Neuronal stem cell (in vitro differentiated cells): ENCODE measurements around the gene CLDN15.

ENCODE experiments used
- DNase-seq: peaks from one replicate; pipeline ENCODE4 v3.0.0-alpha.2; 2013; ENCODE audit warnings: low spot score
- H2AFZ ChIP-seq: one replicate; pipeline ENCODE4 v1.6.1; 2013; ENCODE audit warnings: mild to moderate bottlenecking, low read length, inconsistent platforms
- H2AK5ac ChIP-seq: 2 replicates; pipeline ENCODE4 v1.6.1; 2013; ENCODE audit warnings: low read depth, mild to moderate bottlenecking, inconsistent platforms, low read length, moderate library complexity, mixed read lengths
- H2BK120ac ChIP-seq: 2 replicates; pipeline ENCODE4 v1.6.1; 2013; ENCODE audit warnings: low read depth, mild to moderate bottlenecking, inconsistent platforms, low read length, moderate library complexity, mixed read lengths
- H2BK12ac ChIP-seq: one replicate; pipeline ENCODE4 v1.6.1; 2013; ENCODE audit warnings: low read length, inconsistent platforms
- H2BK15ac ChIP-seq: 2 replicates; pipeline ENCODE4 v1.6.1; 2013; ENCODE audit warnings: mild to moderate bottlenecking, low read length, inconsistent platforms, mixed read lengths
- H2BK5ac ChIP-seq: one replicate; pipeline ENCODE4 v1.6.1; 2013; ENCODE audit warnings: inconsistent platforms, mild to moderate bottlenecking, low read length, moderate library complexity
- H3K14ac ChIP-seq: one replicate; pipeline ENCODE4 v1.6.1; 2013; ENCODE audit warnings: low read length, inconsistent platforms
- H3K18ac ChIP-seq: 2 replicates; pipeline ENCODE4 v1.6.1; 2013; ENCODE audit warnings: low read length, inconsistent platforms
- H3K23ac ChIP-seq: 2 replicates; pipeline ENCODE4 v1.6.1; 2013; ENCODE audit warnings: low read depth, mild to moderate bottlenecking, mixed read lengths, low read length, inconsistent platforms; ENCODE audit not compliant: poor library complexity
- H3K27ac ChIP-seq: replicated peaks from 3 replicates; pipeline ENCODE4 v1.5.1; 2013; ENCODE audit warnings: low read length, inconsistent platforms
- H3K27me3 ChIP-seq, 3 experiments: 2 replicates each; pipeline ENCODE4 v1.6.1; 2013; ENCODE audit warnings: low read length in 3 of 3, mild to moderate bottlenecking in 2 of 3, inconsistent platforms in 1 of 3, low read depth in 1 of 3, mixed read lengths in 1 of 3, moderate library complexity in 1 of 3; ENCODE audit not compliant: control insufficient read depth in 3 of 3, insufficient read depth in 3 of 3
- H3K36me3 ChIP-seq, 2 donors: replicated peaks in 1 of 2; 2 replicates each; pipeline ENCODE4 v1.6.1; 2013; ENCODE audit warnings: low read length in 2 of 2; ENCODE audit not compliant: control insufficient read depth in 2 of 2, insufficient read depth in 2 of 2
- H3K4ac ChIP-seq: 2 replicates; pipeline ENCODE4 v1.6.1; 2013; ENCODE audit warnings: inconsistent platforms, mild to moderate bottlenecking, low read length, moderate library complexity
- H3K4me1 ChIP-seq, 2 donors: 1 replicate in 1 of 2; 2 replicates in 1 of 2; pipeline ENCODE4 v1.6.1; 2013; ENCODE audit warnings: low read length in 2 of 2, low read depth in 1 of 2; ENCODE audit not compliant: control insufficient read depth in 2 of 2, insufficient read depth in 1 of 2
- H3K4me2 ChIP-seq: one replicate; pipeline ENCODE4 v1.6.1; 2013; ENCODE audit warnings: mild to moderate bottlenecking, low read length, inconsistent platforms; ENCODE audit not compliant: insufficient read depth, poor library complexity, severe bottlenecking
- H3K4me3 ChIP-seq, 2 donors: 2 replicates each; pipeline ENCODE4 v1.5.1; 2013; ENCODE audit warnings: low read length in 2 of 2, mild to moderate bottlenecking in 2 of 2, inconsistent platforms in 1 of 2, moderate library complexity in 1 of 2
- H3K79me1 ChIP-seq: one replicate; pipeline ENCODE4 v1.6.1; 2013; ENCODE audit warnings: low read depth, mild to moderate bottlenecking, inconsistent platforms, low read length, moderate library complexity
- H3K9ac ChIP-seq: one replicate; pipeline ENCODE4 v1.6.1; 2013; ENCODE audit warnings: mild to moderate bottlenecking, low read depth, low read length, inconsistent platforms; ENCODE audit not compliant: poor library complexity
- H3K9me3 ChIP-seq, 2 donors: replicated peaks in 1 of 2; 2 replicates each; pipeline versions ENCODE3 to v1.6.1; 2013; ENCODE audit warnings: low read length in 2 of 2, mild to moderate bottlenecking in 2 of 2, inconsistent platforms in 1 of 2, low read depth in 1 of 2, mixed read lengths in 1 of 2, moderate library complexity in 1 of 2; ENCODE audit not compliant: control insufficient read depth in 2 of 2, insufficient read depth in 1 of 2
- H4K8ac ChIP-seq: one replicate; pipeline ENCODE4 v1.6.1; 2013; ENCODE audit warnings: low read depth, mild to moderate bottlenecking, inconsistent platforms, low read length, moderate library complexity
- H4K91ac ChIP-seq: one replicate; pipeline ENCODE4 v1.6.1; 2013; ENCODE audit warnings: low read length, low read depth, mild to moderate bottlenecking, inconsistent platforms; ENCODE audit not compliant: poor library complexity
- WGBS, 2 donors: extraction: QIAGEN DNeasy Blood & Tissue Kit; methylation state at CpG; one replicate each; pipeline ENCODE4 v1.1.7; 2013; ENCODE audit warnings: missing lambda C conversion rate in 2 of 2, mixed read lengths in 1 of 2; ENCODE audit not compliant: insufficient read length in 2 of 2, insufficient replicate concordance in 1 of 2; ENCODE audit errors: extremely low coverage in 2 of 2; 5-methylcytosine and 5-hydroxymethylcytosine counted together

CLDN15 gene

GRCh38 chr7:101234636-101235035 is 3.0 kb downstream of the CLDN15 start:
- WGBS, 2 donors: no CpG with 5 or more reads among the region's 5 CpGs

GRCh38 chr7:101233907-101234547 is 3.6 kb downstream of the CLDN15 start:
- no peak overlapping the region for H3K27ac ChIP-seq
- peak overlapping the region; percentile 21 for H3K9ac ChIP-seq
- H3K27me3 ChIP-seq: peaks cover 0 to 3% (median 0%) of the 10 kb centered on the region in 3 experiments
- no peak overlapping the region for H3K23ac ChIP-seq
- no peak overlapping the region for H3K4me3 ChIP-seq
- no peak overlapping the region for H2BK15ac ChIP-seq
- H3K4ac ChIP-seq: no peak overlapping the region
- no peak overlapping the region for H2AFZ ChIP-seq
- no peak overlapping the region for H3K4me2 ChIP-seq
- DNase-seq: no peak
- no peak overlapping the region for H2BK120ac ChIP-seq
- H3K36me3 ChIP-seq: peaks cover 8 to 20% of the 10 kb centered on the region in 2 donors
- no peak overlapping the region for H3K18ac ChIP-seq
- H2AK5ac ChIP-seq: no peak overlapping the region
- WGBS, 2 donors: no CpG with 5 or more reads among the region's 21 CpGs
- H3K79me1 ChIP-seq: peaks cover 3% of the 10 kb centered on the region
- no peak overlapping the region for H2BK12ac ChIP-seq
- H3K9me3 ChIP-seq: no peaks in the 10 kb centered on the region
- H4K91ac ChIP-seq: no peak overlapping the region
- H3K14ac ChIP-seq: no peak overlapping the region
- H3K4me1 ChIP-seq: peaks cover 0 to 2% of the 10 kb centered on the region in 2 donors
- H4K8ac ChIP-seq: no peak overlapping the region
- no peak overlapping the region for H2BK5ac ChIP-seq

More at GRCh38 chr7:101234636-101235035, 3.0 kb downstream of the CLDN15 start:
- no peak overlapping the region for H3K4me3 ChIP-seq
- no peak for DNase-seq
- no peak overlapping the region for H2BK5ac ChIP-seq
- no peak overlapping the region for H2BK15ac ChIP-seq
- no peak overlapping the region for H3K23ac ChIP-seq
- no peak overlapping the region for H2AK5ac ChIP-seq
- H3K4ac ChIP-seq: no peak overlapping the region
- H3K4me1 ChIP-seq: peaks cover 2 to 3% of the 10 kb centered on the region in 2 donors
- peaks cover 4% of the 10 kb centered on the region for H3K79me1 ChIP-seq
- peaks cover 13 to 22% of the 10 kb centered on the region in 2 donors for H3K36me3 ChIP-seq
- H3K4me2 ChIP-seq: no peak overlapping the region
- no peak overlapping the region for H2BK120ac ChIP-seq
- H4K91ac ChIP-seq: no peak overlapping the region
- peaks cover 0 to 3% (median 0%) of the 10 kb centered on the region in 3 experiments for H3K27me3 ChIP-seq
- H3K18ac ChIP-seq: no peak overlapping the region
- H3K9ac ChIP-seq: no peak overlapping the region
- H3K9me3 ChIP-seq: no peaks in the 10 kb centered on the region
- peak overlapping the region; percentile 17 for H3K14ac ChIP-seq
- no peak overlapping the region for H3K27ac ChIP-seq
- no peak overlapping the region for H2BK12ac ChIP-seq
- no peak overlapping the region for H4K8ac ChIP-seq
- no peak overlapping the region for H2AFZ ChIP-seq

- DNase-seq: no peak
- no peak overlapping the region for H2BK15ac ChIP-seq
- no peaks in the 10 kb centered on the region for H3K79me1 ChIP-seq
- H3K4me2 ChIP-seq: peak overlapping the region; percentile 83
- peaks cover under 1 to 12% of the 10 kb centered on the region in 2 donors for H3K36me3 ChIP-seq
- peaks cover 0 to 2% of the 10 kb centered on the region in 2 donors for H3K4me1 ChIP-seq
- no peak overlapping the region for H3K9ac ChIP-seq
- no peak overlapping the region for H2AFZ ChIP-seq
- H3K23ac ChIP-seq: peak overlapping the region; percentile 98
- peak overlapping the region; percentile 91 for H3K18ac ChIP-seq
- no peak overlapping the region for H4K91ac ChIP-seq
- H3K27ac ChIP-seq: no peak overlapping the region
- H4K8ac ChIP-seq: peak overlapping the region; percentile 43
- no CpG with 5 or more reads among the region's 52 CpGs for WGBS, 2 donors
- H2BK5ac ChIP-seq: no peak overlapping the region
- H3K4me3 ChIP-seq: peak overlapping the region in 1 of 2 donors; percentile 58
- H2AK5ac ChIP-seq: no peak overlapping the region
- H3K9me3 ChIP-seq: no peaks in the 10 kb centered on the region
- H2BK120ac ChIP-seq: no peak overlapping the region
- H3K14ac ChIP-seq: peak overlapping the region; percentile 82
- H2BK12ac ChIP-seq: no peak overlapping the region
- no peak overlapping the region for H3K4ac ChIP-seq
- H3K27me3 ChIP-seq: peaks cover 0 to 3% (median 0%) of the 10 kb centered on the region in 3 experiments
Measured at GRCh38 chr7:101232141-101232850, 5.3 kb downstream of the CLDN15 start.

GRCh38 chr7:101231644-101232043 is 6.0 kb downstream of the CLDN15 start:
- H3K27me3 ChIP-seq: peaks cover 0 to 3% (median 0%) of the 10 kb centered on the region in 3 experiments
- H3K23ac ChIP-seq: no peak overlapping the region
- no peak overlapping the region for H4K8ac ChIP-seq
- WGBS, 2 donors: no CpG with 5 or more reads among the region's 7 CpGs
- no peak overlapping the region for H2BK12ac ChIP-seq
- no peaks in the 10 kb centered on the region for H3K9me3 ChIP-seq
- H3K79me1 ChIP-seq: no peaks in the 10 kb centered on the region
- no peak overlapping the region for H3K14ac ChIP-seq
- peaks cover 0 to 2% of the 10 kb centered on the region in 2 donors for H3K4me1 ChIP-seq
- no peak overlapping the region for H3K18ac ChIP-seq
- H3K4ac ChIP-seq: no peak overlapping the region
- peak overlapping the region; percentile 83 for H3K4me2 ChIP-seq
- no peak overlapping the region for H4K91ac ChIP-seq
- H2AK5ac ChIP-seq: no peak overlapping the region
- no peak overlapping the region for H2BK120ac ChIP-seq
- no peak overlapping the region for H2BK5ac ChIP-seq
- no peak for DNase-seq
- H2AFZ ChIP-seq: no peak overlapping the region
- H2BK15ac ChIP-seq: no peak overlapping the region
- H3K27ac ChIP-seq: no peak overlapping the region
- H3K4me3 ChIP-seq: peak overlapping the region in 1 of 2 donors; percentile 42
- no peak overlapping the region for H3K9ac ChIP-seq
- peaks cover 2 to 6% of the 10 kb centered on the region in 2 donors for H3K36me3 ChIP-seq
